B cell (primary cell): Measurements from ENCODE around the gene THSD4.

ENCODE experiments used
- EZH2 ChIP-seq: IDR thresholded peaks from 2 replicates; pipeline ENCODE4 v1.6.1; 2012; ENCODE audit warnings: borderline replicate concordance, low read depth, mild to moderate bottlenecking, moderate library complexity, low read length; ENCODE audit not compliant: insufficient read depth, poor library complexity, severe bottlenecking
- TF ChIP-seq, protein P1 (sequence below): fragments of 200-600 bp; IDR thresholded peaks from one replicate; pipeline ENCODE4 v1.8.0; 2022; ENCODE audit warnings: antibody characterized with exemption, mild to moderate bottlenecking

DNA sequence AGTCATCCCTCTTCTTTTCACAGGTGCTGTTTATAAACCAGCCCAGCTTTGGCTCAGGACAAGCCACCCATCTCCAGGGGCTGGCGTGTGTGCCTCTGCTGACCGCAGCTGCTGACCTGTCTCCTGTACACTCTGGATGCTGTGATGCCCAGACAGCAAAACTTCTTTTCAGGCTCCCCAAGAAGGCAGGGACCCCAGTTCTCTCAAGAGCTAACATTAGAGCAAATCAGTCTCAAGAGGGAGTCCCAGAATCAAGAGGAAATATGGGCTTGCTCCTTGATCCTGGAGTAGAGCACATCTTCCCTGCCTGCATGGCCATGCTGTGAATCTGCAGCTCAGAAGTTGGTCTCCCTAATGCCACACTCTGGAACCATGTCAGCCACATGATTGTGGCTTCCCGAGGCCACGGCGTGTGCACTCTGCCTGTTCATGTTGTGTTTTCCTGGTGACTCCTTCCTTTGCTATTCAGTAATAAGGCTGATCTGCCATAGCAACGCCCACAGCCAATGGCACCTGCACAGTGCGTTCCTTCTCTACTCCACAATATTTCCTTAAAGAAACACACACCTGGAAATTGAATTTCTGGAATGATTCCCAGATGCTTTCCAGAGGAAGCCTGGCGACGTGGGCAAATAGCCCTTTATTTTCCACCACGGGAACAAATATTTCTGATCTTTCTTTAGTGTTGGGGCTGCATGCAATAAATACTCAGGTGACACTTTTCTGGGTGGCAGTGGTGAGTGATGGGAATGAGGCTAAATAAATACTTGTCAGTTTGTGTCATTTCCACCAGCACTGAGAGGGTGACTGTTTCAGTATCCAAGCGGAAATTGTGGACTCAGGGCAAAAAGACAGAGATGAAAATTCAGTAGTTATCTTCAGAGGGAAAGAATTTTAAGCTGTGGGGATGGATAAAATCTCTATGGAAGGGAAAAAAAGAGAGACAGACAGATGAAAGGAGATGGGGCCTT lies 21.9 kb upstream of the THSD4 start:
- TF ChIP-seq EZH2 = no peak
- TF ChIP-seq, protein P1, sequence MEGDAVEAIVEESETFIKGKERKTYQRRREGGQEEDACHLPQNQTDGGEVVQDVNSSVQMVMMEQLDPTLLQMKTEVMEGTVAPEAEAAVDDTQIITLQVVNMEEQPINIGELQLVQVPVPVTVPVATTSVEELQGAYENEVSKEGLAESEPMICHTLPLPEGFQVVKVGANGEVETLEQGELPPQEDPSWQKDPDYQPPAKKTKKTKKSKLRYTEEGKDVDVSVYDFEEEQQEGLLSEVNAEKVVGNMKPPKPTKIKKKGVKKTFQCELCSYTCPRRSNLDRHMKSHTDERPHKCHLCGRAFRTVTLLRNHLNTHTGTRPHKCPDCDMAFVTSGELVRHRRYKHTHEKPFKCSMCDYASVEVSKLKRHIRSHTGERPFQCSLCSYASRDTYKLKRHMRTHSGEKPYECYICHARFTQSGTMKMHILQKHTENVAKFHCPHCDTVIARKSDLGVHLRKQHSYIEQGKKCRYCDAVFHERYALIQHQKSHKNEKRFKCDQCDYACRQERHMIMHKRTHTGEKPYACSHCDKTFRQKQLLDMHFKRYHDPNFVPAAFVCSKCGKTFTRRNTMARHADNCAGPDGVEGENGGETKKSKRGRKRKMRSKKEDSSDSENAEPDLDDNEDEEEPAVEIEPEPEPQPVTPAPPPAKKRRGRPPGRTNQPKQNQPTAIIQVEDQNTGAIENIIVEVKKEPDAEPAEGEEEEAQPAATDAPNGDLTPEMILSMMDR = no peak
